Gastrocnemius medialis (tissue), 4 donors: ENCODE measurements around the gene FNDC3B. TPM values are rescaled to one million over a fixed set of nuclear protein-coding genes. Genes with fewer than 3 reads are reported as not detected.
A peak's percentile ranks its signal among the peaks of the same experiment; 100 is the strongest.

Experiments used
- ATAC-seq, 2 donors: fragments of 150-250 bp; one replicate each; pipeline ENCODE4 v1.9.1; 2016
- DNase-seq, 2 donors: peaks; one replicate each; pipeline ENCODE4 v3.0.0-alpha.2; 2019
- H3K27ac ChIP-seq, 4 donors: fragments of 200-600 bp; sonication (generic); 1 replicate in 1 of 4; 2 replicates in 3 of 4; pipeline ENCODE4 v1.5.1; 2016 to 2018; ENCODE audit warnings: mild to moderate bottlenecking in 2 of 4, moderate library complexity in 1 of 4
- H3K27me3 ChIP-seq, 3 donors: fragments of 200-600 bp; sonication (generic) in 2 of 3; 1 replicate in 1 of 3; 2 replicates in 2 of 3; pipeline versions ENCODE4 v1.5.1 to v1.6.0; 2016 to 2019; ENCODE audit warnings: mild to moderate bottlenecking in 1 of 3, moderate library complexity in 1 of 3
- H3K36me3 ChIP-seq, 2 donors: fragments of 200-600 bp; sonication (generic) in 1 of 2; one replicate each; pipeline ENCODE4 v1.5.1; 2017 to 2018
- H3K4me1 ChIP-seq, 2 donors: fragments of 200-600 bp; sonication (generic) in 1 of 2; one replicate each; pipeline ENCODE4 v1.5.1; 2016 to 2017; ENCODE audit warnings: mild to moderate bottlenecking in 2 of 2
- H3K4me3 ChIP-seq, 4 donors: fragments of 200-600 bp; sonication (generic) in 3 of 4; 1 replicate in 1 of 4; 2 replicates in 3 of 4; pipeline ENCODE4 v1.5.1; 2016 to 2019; ENCODE audit warnings: mild to moderate bottlenecking in 2 of 4
- H3K9me3 ChIP-seq, 3 donors: fragments of 200-600 bp; sonication (generic) in 2 of 3; 1 replicate in 1 of 3; 2 replicates in 2 of 3; pipeline ENCODE4 v1.5.1; 2016 to 2019
- POLR2A ChIP-seq, 2 donors: fragments of 450-650 bp; IDR thresholded peaks; one replicate each; pipeline ENCODE4 v1.6.1; 2017; ENCODE audit warnings: antibody characterized with exemption in 2 of 2, mild to moderate bottlenecking in 2 of 2, moderate library complexity in 2 of 2
- in situ Hi-C, 4 donors: fragments of 200-750 bp; cut with MboI; loops; one replicate each; pipeline versions ENCODE4 v1.15.0 to v1.8.0; 2017; ENCODE audit warnings: low sequenced_read_pairs in 4 of 4
- intact Hi-C: fragments of 100-400 bp; cut with DNase I; formaldehyde crosslinking; loops from one replicate; pipeline ENCODE4 v1.15.1; 2023; ENCODE audit warnings: low total_unique reads
- total RNA-seq, 4 donors: library from RNA; depleted of rRNA; stranded (reverse); fragments of >200 nt; gene quantifications; one replicate each; pipeline versions ENCODE4 v1.1.0 to v1.2.3, GENCODE V29; 2016
- TF ChIP-seq, protein P1 (sequence below), 5 experiments: fragments of 450-650 bp in 3 of 5; fragments of 200-600 bp in 2 of 5; sonication (generic) in 2 of 5; IDR thresholded peaks in 4 of 5; conservative IDR thresholded peaks in 1 of 5; 1 replicate in 4 of 5; 2 replicates in 1 of 5; pipeline ENCODE4 v1.5.1; 2016 to 2019; ENCODE audit warnings: antibody characterized with exemption in 5 of 5, mild to moderate bottlenecking in 3 of 5, moderate library complexity in 3 of 5

Gene FNDC3B
- total RNA-seq, 4 donors from 2014 or later = 42.5 to 110 (median 74.2) TPM

DNA sequence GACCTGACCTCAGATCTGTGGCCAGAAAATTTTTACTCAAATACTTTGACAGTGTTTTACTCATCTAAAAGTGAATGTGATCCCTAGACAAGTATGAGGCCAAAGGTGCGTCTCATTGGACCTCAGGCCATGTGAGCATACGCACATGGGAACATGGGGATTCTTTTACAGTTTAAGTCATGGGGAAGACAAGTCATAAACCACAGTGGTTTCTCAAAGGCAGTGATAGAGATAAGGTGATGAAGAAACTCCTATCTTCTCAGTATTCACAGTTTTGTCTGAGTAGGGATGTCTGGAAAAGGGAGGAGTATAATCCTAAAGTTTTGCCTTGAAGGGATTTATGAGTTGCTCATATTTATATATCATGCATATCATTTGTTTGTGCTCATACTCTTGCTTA, 173.8 kb downstream of the FNDC3B start:
- Histone ChIP-seq H3K27me3 (no peaks in the 10 kb centered on the region), H3K9me3 (no peaks in the 10 kb centered on the region), H3K27ac (peak overlapping the region in 1 of 4 donors; percentile 8), H3K36me3 (no peaks in the 10 kb centered on the region), H3K4me1 (peaks cover 69 to 83% of the 10 kb centered on the region in 2 donors), H3K4me3 (no peak overlapping the region)
- in situ Hi-C loops = no loop called here
- TF ChIP-seq, protein P1, sequence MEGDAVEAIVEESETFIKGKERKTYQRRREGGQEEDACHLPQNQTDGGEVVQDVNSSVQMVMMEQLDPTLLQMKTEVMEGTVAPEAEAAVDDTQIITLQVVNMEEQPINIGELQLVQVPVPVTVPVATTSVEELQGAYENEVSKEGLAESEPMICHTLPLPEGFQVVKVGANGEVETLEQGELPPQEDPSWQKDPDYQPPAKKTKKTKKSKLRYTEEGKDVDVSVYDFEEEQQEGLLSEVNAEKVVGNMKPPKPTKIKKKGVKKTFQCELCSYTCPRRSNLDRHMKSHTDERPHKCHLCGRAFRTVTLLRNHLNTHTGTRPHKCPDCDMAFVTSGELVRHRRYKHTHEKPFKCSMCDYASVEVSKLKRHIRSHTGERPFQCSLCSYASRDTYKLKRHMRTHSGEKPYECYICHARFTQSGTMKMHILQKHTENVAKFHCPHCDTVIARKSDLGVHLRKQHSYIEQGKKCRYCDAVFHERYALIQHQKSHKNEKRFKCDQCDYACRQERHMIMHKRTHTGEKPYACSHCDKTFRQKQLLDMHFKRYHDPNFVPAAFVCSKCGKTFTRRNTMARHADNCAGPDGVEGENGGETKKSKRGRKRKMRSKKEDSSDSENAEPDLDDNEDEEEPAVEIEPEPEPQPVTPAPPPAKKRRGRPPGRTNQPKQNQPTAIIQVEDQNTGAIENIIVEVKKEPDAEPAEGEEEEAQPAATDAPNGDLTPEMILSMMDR (IDR thresholded peaks at IDR 0.05 in 4 of 5, conservative IDR thresholded peaks at IDR 0.05 in 1 of 5) = no peak
- no peak for TF ChIP-seq POLR2A (IDR thresholded peaks at IDR 0.05)
- intact Hi-C loops = no loop called here
- ATAC-seq = peak in 1 of 2 donors; percentile 24
- no peak for DNase-seq

- in situ Hi-C loops = no loop called here
- H3K4me3 ChIP-seq = no peak overlapping the region
- H3K9me3 ChIP-seq = no peaks in the 10 kb centered on the region
- no peak overlapping the region for H3K27ac ChIP-seq
- H3K27me3 ChIP-seq = no peaks in the 10 kb centered on the region
- H3K4me1 ChIP-seq = peaks cover 66 to 83% of the 10 kb centered on the region in 2 donors
- DNase-seq = no peak
- ATAC-seq = no peak
- intact Hi-C loops = no loop called here
- TF ChIP-seq, protein P1 (IDR thresholded peaks at IDR 0.05 in 4 of 5, conservative IDR thresholded peaks at IDR 0.05 in 1 of 5) = no peak
- TF ChIP-seq POLR2A (IDR thresholded peaks at IDR 0.05) = no peak
- H3K36me3 ChIP-seq = no peaks in the 10 kb centered on the region
These were observed 174.5 kb downstream of the FNDC3B start for GRCh38 chr3:172213904-172214303.

DNA sequence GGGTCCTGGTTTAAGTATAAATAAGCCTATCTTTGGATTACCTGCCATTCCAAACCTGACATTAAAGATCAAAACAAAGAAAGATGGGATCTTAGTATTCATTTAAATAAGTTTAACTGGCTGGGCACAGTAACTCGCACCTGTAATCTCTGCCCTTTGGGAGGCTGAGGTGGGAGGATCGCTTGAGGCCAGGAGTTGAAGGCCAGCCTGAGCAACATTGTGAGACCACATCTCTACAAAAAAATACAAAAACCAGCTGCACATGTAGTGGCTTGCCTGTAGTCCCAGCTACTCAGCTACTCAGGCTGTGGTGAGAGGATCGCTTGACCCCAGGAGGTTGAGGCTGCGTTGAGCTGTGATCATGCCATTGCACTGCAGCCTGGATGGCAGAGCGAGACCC, 176.9 kb downstream of the FNDC3B start:
- Histone ChIP-seq H3K36me3 (no peaks in the 10 kb centered on the region), H3K4me1 (peaks cover 60 to 65% of the 10 kb centered on the region in 2 donors), H3K4me3 (no peak overlapping the region), H3K27ac (no peak overlapping the region), H3K27me3 (no peaks in the 10 kb centered on the region), H3K9me3 (no peaks in the 10 kb centered on the region)
- no peak for TF ChIP-seq POLR2A (IDR thresholded peaks at IDR 0.05)
- TF ChIP-seq, protein P1 (IDR thresholded peaks at IDR 0.05 in 4 of 5, conservative IDR thresholded peaks at IDR 0.05 in 1 of 5) = no peak
- intact Hi-C loops = loop anchor here (2.0 to 5.0 kb wide), 3 partner anchors 23 to 44 kb away; no protein-coding TSS in a partner anchor
- in situ Hi-C loops = no loop called here
- DNase-seq = no peak
- ATAC-seq = no peak

DNA sequence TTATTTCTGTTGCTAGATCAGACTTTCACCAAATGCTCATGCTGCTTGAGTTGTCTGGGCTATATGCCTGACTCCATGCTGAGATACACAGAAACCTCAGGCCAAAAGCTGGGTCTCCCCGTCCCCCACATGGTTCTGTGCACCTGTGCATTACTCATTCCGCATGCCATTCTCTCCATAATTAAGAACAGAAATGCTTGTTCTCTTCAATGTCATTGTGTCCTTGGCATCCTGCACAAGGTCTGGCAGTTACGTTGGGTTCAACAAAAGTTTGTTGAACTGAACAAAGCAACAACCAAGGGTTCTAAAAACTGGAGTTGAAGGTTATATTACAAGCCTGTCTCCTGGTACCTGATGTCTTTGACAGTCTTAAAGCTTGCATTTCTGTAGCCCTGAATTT, 177.5 kb downstream of the FNDC3B start:
- DNase-seq (no peak), ATAC-seq (no peak)
- H3K27me3 ChIP-seq = no peaks in the 10 kb centered on the region
- TF ChIP-seq, protein P1 (IDR thresholded peaks at IDR 0.05 in 4 of 5, conservative IDR thresholded peaks at IDR 0.05 in 1 of 5) = no peak
- TF ChIP-seq POLR2A (IDR thresholded peaks at IDR 0.05) = no peak
- H3K36me3 ChIP-seq = no peaks in the 10 kb centered on the region
- H3K4me1 ChIP-seq = peaks cover 56 to 65% of the 10 kb centered on the region in 2 donors
- H3K4me3 ChIP-seq = no peak overlapping the region
- in situ Hi-C loops = no loop called here
- intact Hi-C loops = loop anchor here (2.0 to 5.0 kb wide), 3 partner anchors 22 to 45 kb away; no protein-coding TSS in a partner anchor
- H3K9me3 ChIP-seq = no peaks in the 10 kb centered on the region
- H3K27ac ChIP-seq = no peak overlapping the region

DNA sequence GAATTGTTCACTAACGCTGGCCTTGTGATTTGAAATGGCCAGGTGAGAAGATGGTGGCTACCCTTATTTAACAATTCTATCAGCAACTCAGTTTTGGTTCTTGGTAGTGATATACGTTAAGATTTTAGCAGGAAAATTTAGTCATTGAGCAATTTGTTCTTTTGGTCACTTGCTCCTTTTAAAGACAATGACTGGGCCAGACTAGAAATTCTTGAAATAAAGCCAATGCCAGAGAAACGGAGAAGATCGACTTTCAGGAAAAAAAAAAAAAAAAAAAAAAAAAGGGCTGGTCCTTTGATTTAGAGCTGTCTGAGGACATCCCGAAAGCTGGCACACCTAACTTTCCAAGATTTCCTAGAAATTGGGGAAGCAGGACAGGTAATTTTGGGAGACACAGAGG, 178.5 kb downstream of the FNDC3B start:
- in situ Hi-C loops = no loop called here

More for the DNA sequence above, 178.5 kb downstream of the FNDC3B start:
- Histone ChIP-seq H3K4me3 (no peak overlapping the region), H3K27me3 (no peaks in the 10 kb centered on the region), H3K36me3 (no peaks in the 10 kb centered on the region), H3K27ac (peak overlapping the region in 1 of 4 donors; percentile 23), H3K4me1 (peaks cover 47 to 60% of the 10 kb centered on the region in 2 donors), H3K9me3 (no peaks in the 10 kb centered on the region)
- DNase-seq (no peak), ATAC-seq (no peak)
- intact Hi-C loops = loop anchor here (2.0 to 5.0 kb wide), 3 partner anchors 21 to 46 kb away; no protein-coding TSS in a partner anchor
- TF ChIP-seq POLR2A (IDR thresholded peaks at IDR 0.05) = no peak
- TF ChIP-seq, protein P1 (IDR thresholded peaks at IDR 0.05 in 4 of 5, conservative IDR thresholded peaks at IDR 0.05 in 1 of 5) = no peak
